HG03558 (cell line): ENCODE data around the gene PNKD.

Experiments
- ATAC-seq: cut with Tn5 transposase; IDR thresholded peaks from one replicate; pipeline ENCODE4 v1.9.1; 2021; ENCODE audit warnings: moderate number of reproducible peaks; ENCODE audit not compliant: unreplicated experiment; ENCODE audit errors: extremely low read depth

Gene PNKD

DNA sequence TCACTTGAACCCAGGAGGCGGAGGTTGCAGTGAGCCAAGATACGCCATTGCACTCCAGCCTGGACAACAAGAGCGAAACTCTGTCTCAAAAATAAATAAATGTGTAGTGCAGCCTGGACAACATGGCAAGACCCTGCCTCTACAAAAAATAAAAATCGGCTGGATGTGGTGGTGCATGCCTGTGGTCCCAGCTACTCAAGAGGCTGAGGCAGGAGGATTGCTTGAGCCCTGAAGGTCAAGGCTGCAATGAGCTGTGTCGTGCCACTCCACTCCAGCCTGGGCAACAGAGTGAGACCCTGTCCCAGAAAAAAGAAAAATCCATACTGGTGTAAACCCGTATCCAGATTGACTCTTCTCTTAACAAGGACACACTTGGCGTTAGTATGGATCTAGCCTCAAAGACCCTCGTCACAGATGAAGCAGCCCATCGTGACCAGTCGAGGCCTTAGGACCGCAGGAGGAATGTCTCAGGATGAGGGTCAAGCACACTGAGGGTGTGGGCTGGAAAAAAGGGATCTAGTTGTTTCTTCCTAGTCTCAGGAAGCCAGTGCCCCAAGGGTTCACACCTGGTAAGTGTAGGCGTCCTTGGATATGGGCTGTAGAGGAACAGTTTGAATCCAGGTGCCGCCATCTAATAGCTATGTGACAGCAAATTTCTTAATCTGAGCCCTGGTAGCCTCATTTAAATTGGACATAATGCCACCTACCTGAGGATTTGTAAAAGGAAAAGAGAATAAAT lies 13.5 kb upstream of the PNKD start:
- no peak for ATAC-seq

- ATAC-seq: peak; percentile 63
These were observed 12.8 kb upstream of the PNKD start for GRCh38 chr2:218257390-218257981.

GRCh38 chr2:218259099-218259961 lies 11.0 kb upstream of the PNKD start:
- ATAC-seq: no peak

- no peak for ATAC-seq
These were observed 10.2 kb upstream of the PNKD start for GRCh38 chr2:218260166-218260565.

- no peak for ATAC-seq
These were observed 9.4 kb upstream of the PNKD start, which contains the start of gene GPBAR1 for GRCh38 chr2:218260742-218261422. GPBAR1 (plus strand) TSS chr2:218261015; CDS start chr2:218262725, 1,710 bp downstream.

GRCh38 chr2:218261423-218262236 lies 8.7 kb upstream of the PNKD start:
- ATAC-seq: no peak

DNA sequence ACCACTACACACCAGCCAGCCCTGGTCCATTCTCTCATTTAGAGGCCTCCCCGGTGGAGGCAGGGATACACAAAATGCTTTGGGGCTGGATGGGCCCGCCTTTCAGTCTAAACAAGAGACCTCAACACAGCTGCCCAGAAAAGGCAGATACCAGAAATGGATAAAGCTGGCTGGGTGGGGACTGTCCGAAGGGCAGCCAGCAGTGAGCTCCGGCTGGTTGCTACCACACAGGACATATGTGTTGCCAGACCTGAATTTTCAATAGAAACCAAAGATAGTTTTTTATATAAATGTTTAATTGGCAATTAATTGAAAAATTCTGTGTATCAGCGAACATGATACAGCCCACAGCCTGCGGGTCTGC lies 8.1 kb upstream of the PNKD start:
- ATAC-seq: no peak

- no peak for ATAC-seq
These were observed 7.4 kb upstream of the PNKD start for GRCh38 chr2:218262631-218263586.

DNA sequence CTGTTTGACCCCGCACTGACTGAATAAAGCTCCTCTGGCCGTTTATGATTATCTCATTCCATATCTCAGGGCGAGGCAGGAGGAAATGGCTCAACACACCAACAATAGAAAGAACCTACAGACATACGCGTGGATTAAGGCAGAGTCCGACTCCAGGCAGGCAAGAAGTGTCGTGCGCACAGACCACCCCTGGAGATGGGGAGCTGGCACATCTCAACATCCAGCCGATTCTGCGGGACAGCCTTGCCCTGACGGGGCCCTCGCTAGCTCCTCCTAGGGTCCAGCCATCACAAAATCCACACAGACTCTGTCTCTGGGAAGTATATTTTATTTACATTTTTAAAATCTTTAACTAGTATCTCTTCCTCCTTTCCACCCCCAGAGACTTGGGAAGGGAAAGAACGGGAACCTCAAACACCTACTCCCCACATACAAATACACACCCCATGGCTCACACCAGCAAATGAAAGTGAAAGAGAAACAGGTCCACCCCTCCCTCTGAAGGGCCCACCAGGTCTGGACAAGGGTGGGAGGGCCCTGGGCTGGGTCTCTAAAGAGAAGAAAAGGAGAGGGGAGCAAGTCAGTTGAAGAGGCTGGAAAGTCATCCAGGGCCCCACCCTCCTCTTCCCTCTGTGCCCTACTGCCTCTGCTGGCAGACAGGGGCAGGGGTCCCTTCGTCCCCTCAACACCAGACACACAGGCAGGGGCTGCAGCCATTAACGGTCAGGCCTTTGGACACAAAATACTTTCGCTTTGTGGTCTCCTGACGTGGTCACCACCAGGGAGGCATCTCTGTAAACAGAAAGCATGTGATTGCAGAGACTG lies 6.3 kb upstream of the PNKD start:
- no peak for ATAC-seq

- ATAC-seq: no peak
These were observed 5.4 kb upstream of the PNKD start for GRCh38 chr2:218264773-218265561.

DNA sequence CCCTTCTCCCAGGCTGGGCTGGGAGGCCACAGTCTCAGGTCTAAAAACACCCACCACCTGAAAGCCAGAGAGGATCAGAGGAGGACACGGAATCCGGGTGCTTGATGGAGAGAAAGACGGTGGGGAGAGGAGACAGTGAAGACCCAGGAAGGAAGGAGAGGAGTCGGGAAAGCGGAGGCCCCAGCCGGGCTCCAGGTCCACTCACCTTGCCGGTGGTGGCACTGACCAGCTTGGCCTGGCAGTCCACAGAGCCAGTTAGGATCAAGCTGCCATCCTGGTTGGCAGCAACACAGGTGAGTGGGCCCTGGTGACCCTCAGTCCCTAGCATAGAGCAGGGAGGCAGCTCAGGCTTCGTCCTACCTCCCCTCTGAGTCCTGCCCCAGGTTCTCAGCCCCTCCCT lies 4.7 kb upstream of the PNKD start:
- no peak for ATAC-seq

GRCh38 chr2:218266316-218266979 lies 3.9 kb upstream of the PNKD start:
- ATAC-seq: no peak

- no peak for ATAC-seq
These were observed 3.1 kb upstream of the PNKD start for GRCh38 chr2:218267259-218267658.

DNA sequence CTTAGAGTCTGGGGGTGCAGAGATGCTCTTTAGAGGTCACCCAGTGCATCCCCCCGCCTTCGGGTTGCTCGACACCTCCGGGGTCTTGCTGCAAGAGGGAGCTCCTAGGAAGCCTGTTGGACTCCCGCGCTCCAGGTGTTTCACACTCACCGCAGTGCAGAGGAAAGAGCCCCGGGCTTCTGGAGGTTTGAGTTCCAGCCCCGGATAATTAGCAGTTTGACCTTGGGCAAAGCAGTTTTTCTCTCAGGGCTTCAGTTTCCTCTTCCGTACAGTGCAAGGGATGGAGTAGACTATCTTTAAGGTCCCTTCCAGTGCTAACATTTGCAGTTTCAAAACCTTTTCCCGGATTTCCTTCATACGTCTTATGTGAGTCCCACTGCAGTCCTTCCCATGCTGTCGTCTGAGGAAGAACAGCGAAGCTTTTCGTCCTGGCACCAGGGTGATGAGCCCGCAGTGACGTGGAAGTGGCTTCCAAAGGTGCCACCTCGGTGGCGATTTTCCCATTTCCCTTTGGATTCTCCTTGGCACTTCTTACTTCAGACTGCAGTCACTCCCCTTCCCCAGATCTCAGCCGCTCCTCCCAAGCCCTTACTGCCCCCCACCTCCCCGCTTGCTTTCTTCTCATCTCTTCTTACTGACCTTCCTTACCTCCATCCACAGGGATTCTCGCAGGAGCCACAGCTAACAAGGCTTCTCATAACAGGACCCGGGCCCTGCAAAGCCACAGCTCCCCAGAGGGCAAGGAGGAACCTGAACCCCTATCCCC lies 585 bp downstream of the PNKD start:
- no peak for ATAC-seq

DNA sequence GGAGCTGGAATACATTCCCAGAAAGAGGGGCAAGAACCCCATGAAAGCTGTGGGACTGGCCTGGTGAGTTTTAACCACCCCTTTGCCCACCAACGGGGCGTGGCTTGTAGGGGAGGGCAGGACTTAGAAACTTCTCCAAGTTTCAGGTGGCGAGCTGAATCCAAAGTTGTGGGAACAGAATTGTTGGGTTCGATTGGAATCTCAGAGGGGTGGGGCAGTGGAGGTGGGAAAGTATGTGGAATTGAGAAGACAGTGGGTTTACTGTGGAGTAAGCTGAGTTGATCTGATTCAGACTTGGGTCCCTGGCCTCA lies 1.1 kb downstream of the PNKD start:
- no peak for ATAC-seq
